ENCODE measurements around the gene CDKN2B-AS1. TPM values are rescaled to one million over a fixed set of nuclear protein-coding genes. Genes with fewer than 3 reads are reported as not detected.

Gene CDKN2B-AS1
- total RNA-seq, 1 experiment from 2014 or later = not detected

DNA sequence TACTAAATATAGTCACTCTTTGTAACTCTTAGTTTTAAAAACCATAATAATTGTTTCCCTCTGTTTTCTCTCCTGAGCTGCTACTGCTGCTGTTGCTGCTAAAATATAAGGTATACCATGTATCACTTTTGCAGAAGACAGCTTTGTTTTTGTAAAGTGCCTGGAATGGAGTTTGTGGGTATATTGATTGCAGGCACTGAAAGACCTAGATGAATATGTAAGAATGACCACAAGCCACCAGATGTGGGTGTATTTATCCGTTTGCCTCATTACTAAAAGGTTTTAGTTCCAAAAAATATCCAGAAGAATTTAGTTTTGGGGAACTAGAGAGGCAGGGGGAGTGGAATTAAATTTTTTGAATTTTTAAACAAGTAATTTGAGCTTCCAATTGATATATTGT, 165.6 kb downstream of the CDKN2B-AS1 start:
- H3K27me3 Mint-ChIP-seq (ENCODE audit: low read depth) = no peaks in the 10 kb centered on the region
- Histone ChIP-seq H3K4me1 (ENCODE audit: insufficient read depth, low read length) (no peaks in the 10 kb centered on the region), H2BK120ac (ENCODE audit: low read depth, low read length, poor library complexity, severe bottlenecking) (no peak overlapping the region), H2BK5ac (ENCODE audit: insufficient read length, low read length) (no peak overlapping the region), H3K4me2 (ENCODE audit: insufficient read depth, insufficient read length, low read length) (no peak overlapping the region), H2BK12ac (ENCODE audit: insufficient read length, low read depth, low read length) (no peak overlapping the region), H3K14ac (ENCODE audit: insufficient read depth, low read length) (no peak overlapping the region), H3K27me3 (ENCODE audit: insufficient read depth, low read length) (no peaks in the 10 kb centered on the region), H2AK5ac (ENCODE audit: insufficient read length, low read length) (no peak overlapping the region), H3K79me2 (ENCODE audit: insufficient read depth, low read length) (no peaks in the 10 kb centered on the region), H2AFZ (ENCODE audit: low read length) (no peak overlapping the region), H4K20me1 (ENCODE audit: control insufficient read depth, insufficient read depth, insufficient read length) (no peaks in the 10 kb centered on the region), H4K91ac (ENCODE audit: insufficient read length, low read depth, low read length) (no peak overlapping the region), H3K4ac (ENCODE audit: low read depth, low read length) (no peak overlapping the region), H2BK15ac (ENCODE audit: low read depth, low read length) (no peak overlapping the region), H2BK20ac (ENCODE audit: low read depth, low read length, poor library complexity, severe bottlenecking) (no peak overlapping the region), H3K9ac (ENCODE audit: extremely low read depth, insufficient read length, low read length) (no peak overlapping the region), H3K23ac (ENCODE audit: insufficient read length, low read depth, low read length) (no peak overlapping the region), H3K9me3 (ENCODE audit: control insufficient read depth, low read depth, low read length) (no peaks in the 10 kb centered on the region), H3K79me1 (ENCODE audit: insufficient read depth, low read depth, low read length, poor library complexity, severe bottlenecking) (no peaks in the 10 kb centered on the region), H4K8ac (replicated peaks; ENCODE audit: insufficient read length, low read depth, low read length) (no peak overlapping the region), H3T11ph (ENCODE audit: low read length) (no peak overlapping the region), H3K23me2 (ENCODE audit: insufficient read length, low read depth, low read length, poor library complexity, severe bottlenecking) (no peaks in the 10 kb centered on the region), H3K56ac (ENCODE audit: insufficient read length, low read depth, low read length) (no peak overlapping the region), H3K27ac (ENCODE audit: insufficient read length, low read depth, low read length) (no peak overlapping the region), H3K18ac (ENCODE audit: insufficient read length, low read depth, low read length) (no peak overlapping the region), H4K5ac (ENCODE audit: insufficient read length, low read depth, low read length) (no peak overlapping the region)
- no peak overlapping the region for H3K4me3 Mint-ChIP-seq
- H3K36me3 Mint-ChIP-seq (ENCODE audit: insufficient read depth in 1 of 3, low read depth in 3 of 3) = no peaks in the 10 kb centered on the region
- no peak for DNase-seq
- H3K4me1 Mint-ChIP-seq = no peaks in the 10 kb centered on the region
- WGBS (ENCODE audit: extremely low coverage, insufficient read length, low lambda C conversion rate) = no CpG with 5 or more reads among the region's 1 CpG
- TF ChIP-seq, protein P1, sequence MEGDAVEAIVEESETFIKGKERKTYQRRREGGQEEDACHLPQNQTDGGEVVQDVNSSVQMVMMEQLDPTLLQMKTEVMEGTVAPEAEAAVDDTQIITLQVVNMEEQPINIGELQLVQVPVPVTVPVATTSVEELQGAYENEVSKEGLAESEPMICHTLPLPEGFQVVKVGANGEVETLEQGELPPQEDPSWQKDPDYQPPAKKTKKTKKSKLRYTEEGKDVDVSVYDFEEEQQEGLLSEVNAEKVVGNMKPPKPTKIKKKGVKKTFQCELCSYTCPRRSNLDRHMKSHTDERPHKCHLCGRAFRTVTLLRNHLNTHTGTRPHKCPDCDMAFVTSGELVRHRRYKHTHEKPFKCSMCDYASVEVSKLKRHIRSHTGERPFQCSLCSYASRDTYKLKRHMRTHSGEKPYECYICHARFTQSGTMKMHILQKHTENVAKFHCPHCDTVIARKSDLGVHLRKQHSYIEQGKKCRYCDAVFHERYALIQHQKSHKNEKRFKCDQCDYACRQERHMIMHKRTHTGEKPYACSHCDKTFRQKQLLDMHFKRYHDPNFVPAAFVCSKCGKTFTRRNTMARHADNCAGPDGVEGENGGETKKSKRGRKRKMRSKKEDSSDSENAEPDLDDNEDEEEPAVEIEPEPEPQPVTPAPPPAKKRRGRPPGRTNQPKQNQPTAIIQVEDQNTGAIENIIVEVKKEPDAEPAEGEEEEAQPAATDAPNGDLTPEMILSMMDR (conservative IDR thresholded peaks at IDR 0.05) = no peak
- no peak overlapping the region for H3K27ac Mint-ChIP-seq
- H3K9me3 Mint-ChIP-seq = no peaks in the 10 kb centered on the region

Data from H9 (cell line).